ENCODE measurements around the gene EPC2. TPM values are rescaled to one million over a fixed set of nuclear protein-coding genes. Genes with fewer than 3 reads are reported as not detected.

The EPC2 gene
- total RNA-seq, 1 donor from 2014 or later: 39.3 TPM

GRCh38 chr2:148802448-148803220, 158.1 kb downstream of the EPC2 start:
- Mint-ChIP-seq H3K36me3 (peaks cover 1% of the 10 kb centered on the region), H3K4me3 (no peak overlapping the region), H3K27me3 (ENCODE audit: insufficient read depth, low read depth) (peaks cover 4% of the 10 kb centered on the region), H3K27ac (no peak overlapping the region), H3K4me1 (no peaks in the 10 kb centered on the region), H3K9me3 (peaks cover 10% of the 10 kb centered on the region)
- H2AFZ ChIP-seq (replicated peaks): no peak overlapping the region
- no peaks in the 10 kb centered on the region for H3K4me1 ChIP-seq
- no peak for TF ChIP-seq EZH2phosphoT487 (IDR thresholded peaks at IDR 0.05)
- TF ChIP-seq, protein P1, sequence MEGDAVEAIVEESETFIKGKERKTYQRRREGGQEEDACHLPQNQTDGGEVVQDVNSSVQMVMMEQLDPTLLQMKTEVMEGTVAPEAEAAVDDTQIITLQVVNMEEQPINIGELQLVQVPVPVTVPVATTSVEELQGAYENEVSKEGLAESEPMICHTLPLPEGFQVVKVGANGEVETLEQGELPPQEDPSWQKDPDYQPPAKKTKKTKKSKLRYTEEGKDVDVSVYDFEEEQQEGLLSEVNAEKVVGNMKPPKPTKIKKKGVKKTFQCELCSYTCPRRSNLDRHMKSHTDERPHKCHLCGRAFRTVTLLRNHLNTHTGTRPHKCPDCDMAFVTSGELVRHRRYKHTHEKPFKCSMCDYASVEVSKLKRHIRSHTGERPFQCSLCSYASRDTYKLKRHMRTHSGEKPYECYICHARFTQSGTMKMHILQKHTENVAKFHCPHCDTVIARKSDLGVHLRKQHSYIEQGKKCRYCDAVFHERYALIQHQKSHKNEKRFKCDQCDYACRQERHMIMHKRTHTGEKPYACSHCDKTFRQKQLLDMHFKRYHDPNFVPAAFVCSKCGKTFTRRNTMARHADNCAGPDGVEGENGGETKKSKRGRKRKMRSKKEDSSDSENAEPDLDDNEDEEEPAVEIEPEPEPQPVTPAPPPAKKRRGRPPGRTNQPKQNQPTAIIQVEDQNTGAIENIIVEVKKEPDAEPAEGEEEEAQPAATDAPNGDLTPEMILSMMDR (IDR thresholded peaks at IDR 0.05): no peak
- no peak for TF ChIP-seq EZH2 (IDR thresholded peaks at IDR 0.05)
- H3F3A ChIP-seq (ENCODE audit: low read depth): no peaks in the 10 kb centered on the region
- H3K36me3 ChIP-seq: no peaks in the 10 kb centered on the region
- no peaks in the 10 kb centered on the region for H4K20me1 ChIP-seq (ENCODE audit: low read depth)
- DNase-seq (ENCODE audit: low spot score): no peak
- no peaks in the 10 kb centered on the region for H3K79me2 ChIP-seq (ENCODE audit: low read depth)
- no peaks in the 10 kb centered on the region for H3K9me3 ChIP-seq (ENCODE audit: low read depth)
- H3K4me3 ChIP-seq: no peak overlapping the region
- no peak overlapping the region for H3K9ac ChIP-seq
- H3K27ac ChIP-seq: no peak overlapping the region
- H3K27me3 ChIP-seq: no peaks in the 10 kb centered on the region
- H3K4me2 ChIP-seq: no peak overlapping the region

DNA sequence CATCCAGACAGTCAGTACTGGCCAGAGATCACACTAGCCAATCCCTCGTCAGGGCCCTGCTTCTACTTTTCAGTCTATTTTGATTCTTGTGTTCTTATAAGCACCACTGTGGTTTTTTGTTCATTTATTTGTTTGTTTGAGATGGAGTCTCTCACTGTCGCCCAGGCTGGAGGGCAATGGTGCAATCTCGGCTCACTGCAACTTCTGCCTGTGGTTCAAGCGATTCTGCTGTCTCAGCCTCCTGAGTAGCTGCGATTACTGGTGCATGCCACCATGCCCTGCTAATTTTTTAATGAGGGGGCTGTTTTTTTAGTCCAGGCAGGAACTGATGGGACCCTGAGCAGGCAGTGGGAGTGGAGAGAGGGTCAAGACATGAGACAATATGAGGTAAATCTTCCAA, 165.5 kb downstream of the EPC2 start:
- Histone ChIP-seq H3K4me1 (peaks cover 7% of the 10 kb centered on the region), H4K20me1 (ENCODE audit: low read depth) (no peaks in the 10 kb centered on the region), H3K9ac (no peak overlapping the region), H3K27ac (no peak overlapping the region), H3K27me3 (no peaks in the 10 kb centered on the region), H3K4me2 (no peak overlapping the region), H3K9me3 (ENCODE audit: low read depth) (no peaks in the 10 kb centered on the region), H3K79me2 (ENCODE audit: low read depth) (no peaks in the 10 kb centered on the region), H2AFZ (replicated peaks) (peak overlapping the region; percentile 18), H3K36me3 (no peaks in the 10 kb centered on the region), H3K4me3 (no peak overlapping the region), H3F3A (ENCODE audit: low read depth) (no peaks in the 10 kb centered on the region)
- DNase-seq (ENCODE audit: low spot score): no peak
- TF ChIP-seq EZH2 (IDR thresholded peaks at IDR 0.05): no peak
- TF ChIP-seq, protein P1 (IDR thresholded peaks at IDR 0.05): no peak
- no peak for TF ChIP-seq EZH2phosphoT487 (IDR thresholded peaks at IDR 0.05)
- peaks cover 1% of the 10 kb centered on the region for H3K36me3 Mint-ChIP-seq
- H3K4me1 Mint-ChIP-seq: no peaks in the 10 kb centered on the region
- H3K9me3 Mint-ChIP-seq: peaks cover 10% of the 10 kb centered on the region
- no peak overlapping the region for H3K27ac Mint-ChIP-seq
- H3K4me3 Mint-ChIP-seq: no peak overlapping the region
- H3K27me3 Mint-ChIP-seq (ENCODE audit: insufficient read depth, low read depth): peaks cover 3% of the 10 kb centered on the region

GRCh38 chr2:148812306-148812705, 167.8 kb downstream of the EPC2 start:
- Mint-ChIP-seq H3K9me3 (peaks cover 3% of the 10 kb centered on the region), H3K27ac (no peak overlapping the region), H3K27me3 (ENCODE audit: insufficient read depth, low read depth) (peaks cover 6% of the 10 kb centered on the region), H3K4me1 (peaks cover 4% of the 10 kb centered on the region), H3K4me3 (no peak overlapping the region), H3K36me3 (no peaks in the 10 kb centered on the region)
- H3K36me3 ChIP-seq: no peaks in the 10 kb centered on the region
- no peaks in the 10 kb centered on the region for H3F3A ChIP-seq (ENCODE audit: low read depth)
- no peak overlapping the region for H3K4me3 ChIP-seq
- H3K79me2 ChIP-seq (ENCODE audit: low read depth): no peaks in the 10 kb centered on the region
- H3K9ac ChIP-seq: no peak overlapping the region
- no peak overlapping the region for H2AFZ ChIP-seq (replicated peaks)
- no peak for DNase-seq (ENCODE audit: low spot score)
- no peaks in the 10 kb centered on the region for H4K20me1 ChIP-seq (ENCODE audit: low read depth)
- H3K9me3 ChIP-seq (ENCODE audit: low read depth): no peaks in the 10 kb centered on the region
- H3K4me2 ChIP-seq: no peak overlapping the region
- H3K27ac ChIP-seq: no peak overlapping the region
- peaks cover 13% of the 10 kb centered on the region for H3K4me1 ChIP-seq
- H3K27me3 ChIP-seq: no peaks in the 10 kb centered on the region
- TF ChIP-seq, protein P1 (IDR thresholded peaks at IDR 0.05): no peak
- TF ChIP-seq EZH2 (IDR thresholded peaks at IDR 0.05): no peak
